CD4-positive, alpha-beta T cell treated with Interleukin-4 for 1 hour (primary cell): Measurements from ENCODE around the gene CEBPG.

Experiments
- DNase-seq, 2 donors: peaks; one replicate each; pipeline ENCODE4 v3.0.0-alpha.2; 2020 to 2022

The CEBPG gene

GRCh38 chr19:33426621-33427361 lies 53.3 kb downstream of the CEBPG start:
- no peak for DNase-seq

GRCh38 chr19:33427801-33428626 lies 54.5 kb downstream of the CEBPG start:
- no peak for DNase-seq

GRCh38 chr19:33428627-33429125 lies 55.2 kb downstream of the CEBPG start:
- no peak for DNase-seq

GRCh38 chr19:33429891-33430673 lies 56.6 kb downstream of the CEBPG start:
- peak; percentile 32 to 36 for DNase-seq

- DNase-seq = peak; percentile 51 to 61
These were observed 57.3 kb downstream of the CEBPG start for GRCh38 chr19:33430674-33431277.

GRCh38 chr19:33432015-33432414 lies 58.5 kb downstream of the CEBPG start:
- no peak for DNase-seq
